Renal cortical epithelial cell (primary cell): ENCODE results near the gene LCN1. TPM values are rescaled to one million over a fixed set of nuclear protein-coding genes. Genes with fewer than 3 reads are reported as not detected.

Experiments
- DNase-seq: peaks from one replicate; pipeline ENCODE4 v3.0.0-alpha.2; 2011; ENCODE audit warnings: low read depth
- total RNA-seq: library from RNA; depleted of rRNA; stranded (reverse); fragments of >200 nt; gene quantifications from 2 replicates; pipeline ENCODE4 v1.2.3, GENCODE V29; 2014

The LCN1 gene
- total RNA-seq, 1 donor from 2014 or later: not detected

GRCh38 chr9:135566552-135566951, 45.3 kb downstream of the LCN1 start:
- no peak for DNase-seq

DNA sequence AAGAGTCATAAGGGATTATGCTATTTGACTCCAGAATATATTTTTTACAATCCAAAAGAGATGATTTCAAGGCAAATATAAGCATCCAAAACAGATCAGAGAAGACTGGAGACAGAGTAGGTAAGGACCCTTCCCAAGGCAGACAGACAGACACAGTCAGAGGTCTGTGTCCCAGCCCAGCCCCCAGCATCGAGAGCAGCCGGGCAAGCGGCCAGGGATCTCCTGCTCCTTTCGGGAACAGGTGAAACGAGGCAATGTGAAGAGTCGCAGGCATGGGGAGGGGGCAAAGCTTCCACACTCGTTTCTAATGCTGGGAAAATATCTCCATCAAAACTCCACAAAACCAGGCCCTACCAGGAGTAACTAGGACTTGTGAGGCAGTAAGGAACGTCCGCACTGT, 46.1 kb downstream of the LCN1 start:
- no peak for DNase-seq

DNA sequence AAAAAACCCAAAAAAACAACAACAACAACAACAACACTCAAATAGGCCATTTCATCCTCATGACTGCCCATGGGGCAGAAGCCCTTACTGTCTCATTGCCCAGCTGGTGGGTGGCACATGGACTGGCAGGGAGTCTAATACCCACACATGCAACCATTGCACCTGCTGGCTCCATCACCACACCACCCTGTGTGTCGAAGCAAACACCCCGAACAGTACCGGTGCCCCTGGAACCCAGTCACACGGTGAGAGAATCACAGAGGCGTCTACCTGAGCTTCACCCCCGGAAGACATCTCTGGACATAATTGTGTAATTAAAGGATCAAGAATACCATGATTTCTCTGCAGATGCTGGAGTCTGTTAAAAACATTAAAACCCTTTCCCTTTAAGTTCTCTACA, 46.8 kb downstream of the LCN1 start:
- no peak for DNase-seq

DNA sequence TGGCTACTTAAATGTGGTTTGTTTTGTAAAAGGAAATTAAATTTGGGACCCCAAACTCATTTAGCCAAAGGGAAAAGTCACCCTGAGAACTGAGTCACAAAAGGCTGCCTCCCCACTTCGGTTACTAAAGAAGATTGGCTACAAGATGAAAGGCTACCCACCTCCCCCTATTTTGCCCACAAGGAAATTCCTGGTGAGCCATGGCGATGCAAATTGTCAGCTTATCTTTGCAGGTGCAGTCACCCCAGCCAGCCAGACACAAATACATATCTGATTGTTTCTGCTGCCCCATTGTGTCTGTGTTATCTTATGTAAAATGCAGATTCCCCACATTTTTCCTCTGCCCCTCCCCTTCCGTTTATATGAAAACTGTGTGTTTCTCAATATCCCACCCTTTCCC, 49.2 kb downstream of the LCN1 start:
- DNase-seq: no peak

DNA sequence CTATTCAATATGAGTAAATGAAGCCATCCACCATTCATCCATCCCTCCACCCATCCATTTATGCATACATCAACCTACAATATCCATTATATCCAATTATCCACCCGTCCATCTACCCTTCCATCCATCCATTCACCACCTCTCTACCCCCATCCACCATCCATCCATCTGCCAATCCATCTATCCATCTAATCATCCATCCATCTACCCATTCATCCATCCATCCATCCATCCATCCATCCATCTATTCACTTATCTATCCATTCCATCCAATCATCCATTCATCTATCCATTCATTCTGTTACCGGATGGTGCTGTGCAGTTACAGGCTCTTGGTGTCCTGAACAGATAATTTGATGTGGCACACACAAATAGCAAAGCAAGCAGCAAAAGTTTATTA, 51.0 kb downstream of the LCN1 start:
- no peak for DNase-seq

GRCh38 chr9:135573124-135573523, 51.9 kb downstream of the LCN1 start:
- no peak for DNase-seq

- no peak for DNase-seq
These were observed 53.1 kb downstream of the LCN1 start for GRCh38 chr9:135574331-135574730.

DNA sequence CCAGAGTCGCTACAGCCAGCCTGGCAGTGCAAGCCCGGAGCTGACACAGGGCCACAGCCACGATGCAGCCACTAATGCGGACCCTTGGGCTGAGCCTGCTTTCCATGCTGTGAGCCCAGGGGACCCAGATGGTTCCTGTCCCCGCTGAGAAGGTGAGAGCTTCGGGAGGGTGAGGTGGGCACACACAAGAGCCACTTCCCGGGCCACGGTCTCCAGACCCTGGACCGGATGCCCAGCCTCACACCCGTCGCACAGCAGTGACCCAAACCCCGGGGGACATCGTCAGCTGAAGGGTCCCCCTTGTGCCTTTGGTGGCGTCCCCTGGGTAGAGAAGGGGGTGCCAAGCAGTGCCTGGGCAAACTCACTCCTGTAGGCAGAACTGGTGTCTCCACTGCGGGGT, 53.7 kb downstream of the LCN1 start:
- DNase-seq: no peak

Other genes with a start within 250 kb of the LCN1 start
- 22.7 and 32.7 TPM in 2 replicates for gene PPP1R26, start 41.7 kb upstream of the LCN1 start, total RNA-seq
- gene MRPS2, start 20.8 kb upstream of the LCN1 start, total RNA-seq: 13.4 and 16.8 TPM in 2 replicates
- gene OBP2A, start 24.7 kb downstream of the LCN1 start, total RNA-seq: not detected in 2 replicates
- gene PAEP, start 40.3 kb downstream of the LCN1 start, total RNA-seq: not detected in 2 replicates
- not detected in 2 replicates for gene GLT6D1, start 118.1 kb downstream of the LCN1 start, total RNA-seq
- gene LCN9, start 141.9 kb downstream of the LCN1 start, total RNA-seq: not detected in 2 replicates
- gene SOHLH1, start 178.0 kb downstream of the LCN1 start, total RNA-seq: not detected in 2 replicates
- not detected in 2 replicates for gene KCNT1, start 180.7 kb downstream of the LCN1 start, total RNA-seq